Karpas-422 (cell line): ENCODE data around the gene GSG1L2. TPM values are rescaled to one million over a fixed set of nuclear protein-coding genes. Genes with fewer than 3 reads are reported as not detected.

ENCODE experiments used
- DNase-seq: peaks from one replicate; pipeline ENCODE4 v3.0.0-alpha.2; 2015
- H2AFZ ChIP-seq: fragments of 200-600 bp; sonication (generic); 2 replicates; pipeline ENCODE4 v1.6.1; 2014; ENCODE audit warnings: antibody characterized with exemption, low read length, mixed read lengths
- H3K27ac ChIP-seq: fragments of 200-600 bp; sonication (generic); 2 replicates; pipeline ENCODE4 v1.5.1; 2014; ENCODE audit warnings: mild to moderate bottlenecking, low read length, moderate library complexity
- H3K27me3 ChIP-seq: fragments of 200-600 bp; sonication (generic); 2 replicates; pipeline ENCODE4 v1.6.1; 2014; ENCODE audit warnings: low read length, mixed read lengths
- H3K36me3 ChIP-seq: fragments of 200-600 bp; sonication (generic); 2 replicates; pipeline ENCODE4 v1.6.1; 2014; ENCODE audit warnings: low read length, mixed read lengths; ENCODE audit not compliant: insufficient read depth
- H3K4me1 ChIP-seq: fragments of 200-600 bp; sonication (generic); 2 replicates; pipeline ENCODE4 v1.6.1; 2014; ENCODE audit warnings: mild to moderate bottlenecking, low read length, mixed read lengths
- H3K4me2 ChIP-seq: fragments of 200-600 bp; sonication (generic); 2 replicates; pipeline ENCODE4 v1.6.1; 2014; ENCODE audit warnings: low read length, low read depth, mild to moderate bottlenecking; ENCODE audit not compliant: poor library complexity, severe bottlenecking
- H3K4me3 ChIP-seq: fragments of 200-600 bp; sonication (generic); 2 replicates; pipeline ENCODE4 v1.5.1; 2014; ENCODE audit warnings: mild to moderate bottlenecking, antibody characterized with exemption, low read length, mixed read lengths
- H3K79me2 ChIP-seq: fragments of 200-600 bp; sonication (generic); 2 replicates; pipeline ENCODE4 v1.6.1; 2014; ENCODE audit warnings: mild to moderate bottlenecking, low read length, mixed read lengths
- H3K9ac ChIP-seq: fragments of 200-600 bp; sonication (generic); 2 replicates; pipeline ENCODE4 v1.6.0; 2014; ENCODE audit warnings: low read length
- H3K9me2 ChIP-seq: fragments of 200-600 bp; sonication (generic), shearing (Covaris generic); replicated peaks from 2 replicates; pipeline ENCODE4 v1.6.0; 2014; ENCODE audit warnings: mild to moderate bottlenecking, low read length, moderate library complexity; ENCODE audit not compliant: insufficient read depth
- H3K9me3 ChIP-seq: fragments of 300-700, 200-600 bp; sonication (generic); 2 replicates; pipeline ENCODE4 v1.6.1; 2014; ENCODE audit warnings: low read length, mixed read lengths
- H4K20me1 ChIP-seq: fragments of 200-600 bp; sonication (generic); 2 replicates; pipeline ENCODE4 v1.6.1; 2014; ENCODE audit warnings: mild to moderate bottlenecking, antibody characterized with exemption, low read length, low read depth; ENCODE audit not compliant: insufficient read depth
- total RNA-seq: library from RNA; depleted of rRNA; stranded (reverse); fragments of >200 nt; shearing (Covaris generic); gene quantifications from 2 replicates; pipeline ENCODE4 v1.2.3, GENCODE V29; 2014; ENCODE audit warnings: low replicate concordance

GSG1L2 gene
- total RNA-seq, 1 experiment from 2014 or later: not detected

- no peak overlapping the region for H3K27ac ChIP-seq
- H3K4me2 ChIP-seq: no peak overlapping the region
- no peak overlapping the region for H3K9ac ChIP-seq
- no peaks in the 10 kb centered on the region for H4K20me1 ChIP-seq
- H3K36me3 ChIP-seq: no peaks in the 10 kb centered on the region
- H2AFZ ChIP-seq: no peak overlapping the region
- H3K27me3 ChIP-seq: no peaks in the 10 kb centered on the region
- H3K4me3 ChIP-seq: no peak overlapping the region
- no peaks in the 10 kb centered on the region for H3K4me1 ChIP-seq
- H3K79me2 ChIP-seq: no peaks in the 10 kb centered on the region
- no peaks in the 10 kb centered on the region for H3K9me3 ChIP-seq
- no peak for DNase-seq
- no peaks in the 10 kb centered on the region for H3K9me2 ChIP-seq
These were observed 3.1 kb downstream of the GSG1L2 start for GRCh38 chr17:9818760-9819159.

- Histone ChIP-seq H3K4me2 (no peak overlapping the region), H3K27ac (no peak overlapping the region), H3K36me3 (no peaks in the 10 kb centered on the region), H3K9me2 (no peaks in the 10 kb centered on the region), H3K4me1 (no peaks in the 10 kb centered on the region), H3K4me3 (no peak overlapping the region), H3K9me3 (no peaks in the 10 kb centered on the region), H2AFZ (no peak overlapping the region), H4K20me1 (no peaks in the 10 kb centered on the region), H3K9ac (no peak overlapping the region), H3K79me2 (no peaks in the 10 kb centered on the region), H3K27me3 (no peaks in the 10 kb centered on the region)
- no peak for DNase-seq
These were observed 4.8 kb downstream of the GSG1L2 start for GRCh38 chr17:9817086-9817485.

- Histone ChIP-seq H4K20me1 (no peaks in the 10 kb centered on the region), H3K27ac (no peak overlapping the region), H3K4me2 (no peak overlapping the region), H3K79me2 (no peaks in the 10 kb centered on the region), H3K4me1 (no peaks in the 10 kb centered on the region), H2AFZ (no peak overlapping the region), H3K36me3 (no peaks in the 10 kb centered on the region), H3K27me3 (no peaks in the 10 kb centered on the region), H3K9ac (no peak overlapping the region), H3K9me2 (no peaks in the 10 kb centered on the region), H3K4me3 (no peak overlapping the region), H3K9me3 (no peaks in the 10 kb centered on the region)
- DNase-seq: no peak
These were observed 5.4 kb downstream of the GSG1L2 start for GRCh38 chr17:9816472-9816871.

GRCh38 chr17:9814337-9814945, 7.4 kb downstream of the GSG1L2 start:
- Histone ChIP-seq H3K36me3 (no peaks in the 10 kb centered on the region), H3K4me1 (no peaks in the 10 kb centered on the region), H3K79me2 (no peaks in the 10 kb centered on the region), H3K27me3 (no peaks in the 10 kb centered on the region), H3K27ac (no peak overlapping the region), H3K4me2 (no peak overlapping the region), H3K9me2 (no peaks in the 10 kb centered on the region), H3K9me3 (no peaks in the 10 kb centered on the region), H4K20me1 (no peaks in the 10 kb centered on the region), H3K4me3 (no peak overlapping the region), H2AFZ (no peak overlapping the region), H3K9ac (no peak overlapping the region)
- no peak for DNase-seq

GRCh38 chr17:9813166-9813565, 8.7 kb downstream of the GSG1L2 start:
- Histone ChIP-seq H3K9me2 (no peaks in the 10 kb centered on the region), H3K9ac (no peak overlapping the region), H3K4me1 (no peaks in the 10 kb centered on the region), H3K9me3 (no peaks in the 10 kb centered on the region), H3K36me3 (no peaks in the 10 kb centered on the region), H3K4me2 (no peak overlapping the region), H3K27me3 (no peaks in the 10 kb centered on the region), H3K27ac (no peak overlapping the region), H4K20me1 (no peaks in the 10 kb centered on the region), H3K4me3 (no peak overlapping the region), H3K79me2 (no peaks in the 10 kb centered on the region), H2AFZ (no peak overlapping the region)
- DNase-seq: no peak

GRCh38 chr17:9811537-9811936, 10.3 kb downstream of the GSG1L2 start:
- no peak overlapping the region for H2AFZ ChIP-seq
- H4K20me1 ChIP-seq: no peaks in the 10 kb centered on the region
- no peak overlapping the region for H3K4me3 ChIP-seq
- no peaks in the 10 kb centered on the region for H3K36me3 ChIP-seq
- no peak overlapping the region for H3K27ac ChIP-seq
- H3K27me3 ChIP-seq: no peaks in the 10 kb centered on the region
- H3K9me2 ChIP-seq: no peaks in the 10 kb centered on the region
- no peaks in the 10 kb centered on the region for H3K9me3 ChIP-seq
- no peak overlapping the region for H3K4me2 ChIP-seq
- H3K79me2 ChIP-seq: no peaks in the 10 kb centered on the region
- no peak for DNase-seq
- no peak overlapping the region for H3K9ac ChIP-seq
- H3K4me1 ChIP-seq: no peaks in the 10 kb centered on the region

- no peaks in the 10 kb centered on the region for H3K79me2 ChIP-seq
- H3K27ac ChIP-seq: no peak overlapping the region
- H3K4me3 ChIP-seq: no peak overlapping the region
- no peak overlapping the region for H2AFZ ChIP-seq
- H3K9me2 ChIP-seq: no peaks in the 10 kb centered on the region
- DNase-seq: no peak
- no peak overlapping the region for H3K9ac ChIP-seq
- H3K36me3 ChIP-seq: no peaks in the 10 kb centered on the region
- H3K4me2 ChIP-seq: no peak overlapping the region
- no peaks in the 10 kb centered on the region for H3K27me3 ChIP-seq
- no peaks in the 10 kb centered on the region for H4K20me1 ChIP-seq
- no peaks in the 10 kb centered on the region for H3K9me3 ChIP-seq
- no peaks in the 10 kb centered on the region for H3K4me1 ChIP-seq
These were observed 10.8 kb downstream of the GSG1L2 start for GRCh38 chr17:9811086-9811485.

- Histone ChIP-seq H3K27me3 (no peaks in the 10 kb centered on the region), H3K4me3 (no peak overlapping the region), H3K36me3 (no peaks in the 10 kb centered on the region), H4K20me1 (no peaks in the 10 kb centered on the region), H3K4me1 (no peaks in the 10 kb centered on the region), H3K27ac (no peak overlapping the region), H3K9me2 (no peaks in the 10 kb centered on the region), H3K9me3 (no peaks in the 10 kb centered on the region), H3K9ac (no peak overlapping the region), H3K79me2 (no peaks in the 10 kb centered on the region), H2AFZ (no peak overlapping the region), H3K4me2 (no peak overlapping the region)
- no peak for DNase-seq
These were observed 11.6 kb downstream of the GSG1L2 start for GRCh38 chr17:9810100-9810949.
